ENCODE data around the gene FLYWCH1. TPM values are rescaled to one million over a fixed set of nuclear protein-coding genes. Genes with fewer than 3 reads are reported as not detected.

Gene FLYWCH1
- polyA plus RNA-seq, 3 donors, result 5.0 to 42.7 (median 7.1) TPM

GRCh38 chr16:2950773-2951172 is 39.0 kb downstream of the FLYWCH1 start:
- no peak for DNase-seq
- H3K4me1 Mint-ChIP-seq, result peaks cover under 1% of the 10 kb centered on the region
- H3K36me3 ChIP-seq (replicated peaks in 1 of 2; ENCODE audit: control insufficient read depth in 1 of 2, insufficient read depth in 2 of 2, low read length in 2 of 2), result peaks cover 8 to 9% of the 10 kb centered on the region in 2 donors
- no peaks in the 10 kb centered on the region for H3K9me3 ChIP-seq (replicated peaks in 1 of 2; ENCODE audit: control insufficient read depth in 1 of 2, insufficient read depth in 1 of 2, low read length in 2 of 2)
- no peaks in the 10 kb centered on the region for H3K27me3 ChIP-seq (ENCODE audit: control insufficient read depth in 2 of 2, insufficient read depth in 2 of 2, low read length in 2 of 2)
- H3K27me3 Mint-ChIP-seq (ENCODE audit: low read depth in 3 of 3), result peaks cover 0 to 4% (median 0%) of the 10 kb centered on the region in 3 donors
- 96% methylated on average over 15 of the region's 16 CpGs for WGBS (ENCODE audit: insufficient coverage)
- no peaks in the 10 kb centered on the region for H3K9me3 Mint-ChIP-seq
- H3K36me3 Mint-ChIP-seq, result peaks cover 8 to 20% of the 10 kb centered on the region in 2 donors
- no peak overlapping the region for H3K27ac Mint-ChIP-seq
- H3K4me3 ChIP-seq (replicated peaks in 1 of 3; ENCODE audit: low read depth in 2 of 3, low read length in 3 of 3), result no peak overlapping the region
- no peaks in the 10 kb centered on the region for H4K20me1 ChIP-seq (ENCODE audit: insufficient read depth, low read length)
- TF ChIP-seq, protein P1, sequence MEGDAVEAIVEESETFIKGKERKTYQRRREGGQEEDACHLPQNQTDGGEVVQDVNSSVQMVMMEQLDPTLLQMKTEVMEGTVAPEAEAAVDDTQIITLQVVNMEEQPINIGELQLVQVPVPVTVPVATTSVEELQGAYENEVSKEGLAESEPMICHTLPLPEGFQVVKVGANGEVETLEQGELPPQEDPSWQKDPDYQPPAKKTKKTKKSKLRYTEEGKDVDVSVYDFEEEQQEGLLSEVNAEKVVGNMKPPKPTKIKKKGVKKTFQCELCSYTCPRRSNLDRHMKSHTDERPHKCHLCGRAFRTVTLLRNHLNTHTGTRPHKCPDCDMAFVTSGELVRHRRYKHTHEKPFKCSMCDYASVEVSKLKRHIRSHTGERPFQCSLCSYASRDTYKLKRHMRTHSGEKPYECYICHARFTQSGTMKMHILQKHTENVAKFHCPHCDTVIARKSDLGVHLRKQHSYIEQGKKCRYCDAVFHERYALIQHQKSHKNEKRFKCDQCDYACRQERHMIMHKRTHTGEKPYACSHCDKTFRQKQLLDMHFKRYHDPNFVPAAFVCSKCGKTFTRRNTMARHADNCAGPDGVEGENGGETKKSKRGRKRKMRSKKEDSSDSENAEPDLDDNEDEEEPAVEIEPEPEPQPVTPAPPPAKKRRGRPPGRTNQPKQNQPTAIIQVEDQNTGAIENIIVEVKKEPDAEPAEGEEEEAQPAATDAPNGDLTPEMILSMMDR (IDR thresholded peaks at IDR 0.05), result no peak
- no peak overlapping the region for H3K4me3 Mint-ChIP-seq
- H3K4me2 ChIP-seq (replicated peaks; ENCODE audit: extremely low read depth, low read length, poor library complexity, severe bottlenecking), result no peak overlapping the region
- no peak overlapping the region for H3K27ac ChIP-seq (ENCODE audit: low read depth in 1 of 2, low read length in 2 of 2)
- H3K4me1 ChIP-seq (ENCODE audit: control insufficient read depth in 1 of 2, insufficient read depth in 2 of 2, low read length in 2 of 2), result peaks cover 6 to 7% of the 10 kb centered on the region in 2 donors
- intact Hi-C loops (cut with micrococcal nuclease), result no loop called here
- H2AFZ ChIP-seq (ENCODE audit: insufficient read depth, low read depth, low read length, poor library complexity, severe bottlenecking), result no peak overlapping the region
- no peaks in the 10 kb centered on the region for H3K79me2 ChIP-seq (ENCODE audit: insufficient read depth, low read length)
- H3K9ac ChIP-seq (ENCODE audit: insufficient read depth, low read length, poor library complexity, severe bottlenecking), result no peak overlapping the region

- Histone ChIP-seq H3K9me3 (replicated peaks in 1 of 2; ENCODE audit: control insufficient read depth in 1 of 2, insufficient read depth in 1 of 2, low read length in 2 of 2) (no peaks in the 10 kb centered on the region), H3K4me2 (replicated peaks; ENCODE audit: extremely low read depth, low read length, poor library complexity, severe bottlenecking) (no peak overlapping the region), H3K27ac (ENCODE audit: low read depth in 1 of 2, low read length in 2 of 2) (no peak overlapping the region), H3K36me3 (replicated peaks in 1 of 2; ENCODE audit: control insufficient read depth in 1 of 2, insufficient read depth in 2 of 2, low read length in 2 of 2) (peaks cover 8 to 9% of the 10 kb centered on the region in 2 donors), H3K4me1 (ENCODE audit: control insufficient read depth in 1 of 2, insufficient read depth in 2 of 2, low read length in 2 of 2) (peaks cover 13 to 15% of the 10 kb centered on the region in 2 donors), H3K79me2 (ENCODE audit: insufficient read depth, low read length) (no peaks in the 10 kb centered on the region), H4K20me1 (ENCODE audit: insufficient read depth, low read length) (no peaks in the 10 kb centered on the region), H2AFZ (ENCODE audit: insufficient read depth, low read depth, low read length, poor library complexity, severe bottlenecking) (no peak overlapping the region), H3K4me3 (replicated peaks in 1 of 3; ENCODE audit: low read depth in 2 of 3, low read length in 3 of 3) (no peak overlapping the region), H3K27me3 (ENCODE audit: control insufficient read depth in 2 of 2, insufficient read depth in 2 of 2, low read length in 2 of 2) (no peaks in the 10 kb centered on the region), H3K9ac (ENCODE audit: insufficient read depth, low read length, poor library complexity, severe bottlenecking) (no peak overlapping the region)
- Mint-ChIP-seq H3K27me3 (ENCODE audit: low read depth in 3 of 3) (peaks cover 0 to 9% (median 2%) of the 10 kb centered on the region in 3 donors), H3K9me3 (peaks cover 0 to 2% (median 0%) of the 10 kb centered on the region in 7 donors), H3K4me3 (no peak overlapping the region), H3K4me1 (peaks cover 12% of the 10 kb centered on the region), H3K36me3 (peaks cover 8 to 11% of the 10 kb centered on the region in 2 donors), H3K27ac (peak overlapping the region in 1 of 7 donors; percentile 30)
- no peak for DNase-seq
- 91% methylated on average over 11 of the region's 11 CpGs for WGBS (ENCODE audit: insufficient coverage)
- TF ChIP-seq, protein P1 (IDR thresholded peaks at IDR 0.05), result no peak
- intact Hi-C loops (cut with micrococcal nuclease), result no loop called here
Measured at GRCh38 chr16:2952679-2953078, 40.9 kb downstream of the FLYWCH1 start.

All from CD14-positive monocyte (primary cell).